ENCODE results near the gene OR10A5.
"Not testable (repeated sequence)": the region's sequence is repeated elsewhere in the genome, so short reads cannot be mapped to it uniquely, and the experiment has no call there.

The OR10A5 gene

GRCh38 chr11:6850526-6850925 lies 5.0 kb downstream of the OR10A5 start:
- Histone ChIP-seq H2AFZ (no peak overlapping the region), H3K4me1 (no peaks in the 10 kb centered on the region), H3K9ac (no peak overlapping the region), H3K9me3 (ENCODE audit: control insufficient read depth, low read length) (no peaks in the 10 kb centered on the region), H3K27ac (no peak overlapping the region), H3K36me3 (ENCODE audit: control insufficient read depth, insufficient read depth, low read length) (no peaks in the 10 kb centered on the region), H3K79me2 (no peaks in the 10 kb centered on the region), H3K4me3 (ENCODE audit: low read depth, low read length) (no peak overlapping the region), H3K4me2 (ENCODE audit: low read length) (no peak overlapping the region), H3K27me3 (ENCODE audit: control insufficient read depth, insufficient read depth, low read length) (no peaks in the 10 kb centered on the region)
- no peak for TF ChIP-seq CTCF (IDR thresholded peaks at IDR 0.05)

GRCh38 chr11:6854801-6855200 lies 9.3 kb downstream of the OR10A5 start:
- H3K36me3 ChIP-seq (ENCODE audit: control insufficient read depth, insufficient read depth, low read length); H3K9ac ChIP-seq; H3K79me2 ChIP-seq; H3K27me3 ChIP-seq (ENCODE audit: control insufficient read depth, insufficient read depth, low read length); H3K9me3 ChIP-seq (ENCODE audit: control insufficient read depth, low read length); H3K4me3 ChIP-seq (ENCODE audit: low read depth, low read length); H3K4me2 ChIP-seq (ENCODE audit: low read length); H2AFZ ChIP-seq; H3K27ac ChIP-seq; H3K4me1 ChIP-seq: not testable (repeated sequence)

GRCh38 chr11:6855971-6856541 lies 10.6 kb downstream of the OR10A5 start:
- TF ChIP-seq CTCF (IDR thresholded peaks at IDR 0.05) = no peak

GRCh38 chr11:6856871-6857270 lies 11.4 kb downstream of the OR10A5 start:
- H3K79me2 ChIP-seq = no peaks in the 10 kb centered on the region
- H3K9me3 ChIP-seq (ENCODE audit: control insufficient read depth, low read length) = no peaks in the 10 kb centered on the region
- no peaks in the 10 kb centered on the region for H3K27me3 ChIP-seq (ENCODE audit: control insufficient read depth, insufficient read depth, low read length)
- H3K4me2 ChIP-seq (ENCODE audit: low read length) = no peak overlapping the region
- H2AFZ ChIP-seq = no peak overlapping the region
- no peak overlapping the region for H3K27ac ChIP-seq
- H3K4me3 ChIP-seq (ENCODE audit: low read depth, low read length) = no peak overlapping the region
- TF ChIP-seq CTCF (IDR thresholded peaks at IDR 0.05) = no peak
- no peaks in the 10 kb centered on the region for H3K4me1 ChIP-seq
- H3K9ac ChIP-seq = no peak overlapping the region
- no peaks in the 10 kb centered on the region for H3K36me3 ChIP-seq (ENCODE audit: control insufficient read depth, insufficient read depth, low read length)

More at GRCh38 chr11:6855971-6856541, 10.6 kb downstream of the OR10A5 start:
- Histone ChIP-seq H3K4me2 (ENCODE audit: low read length) (no peak overlapping the region), H3K27me3 (ENCODE audit: control insufficient read depth, insufficient read depth, low read length) (no peaks in the 10 kb centered on the region), H3K27ac (no peak overlapping the region), H2AFZ (no peak overlapping the region), H3K79me2 (no peaks in the 10 kb centered on the region), H3K9ac (no peak overlapping the region), H3K36me3 (ENCODE audit: control insufficient read depth, insufficient read depth, low read length) (no peaks in the 10 kb centered on the region), H3K4me1 (no peaks in the 10 kb centered on the region), H3K9me3 (ENCODE audit: control insufficient read depth, low read length) (no peaks in the 10 kb centered on the region), H3K4me3 (ENCODE audit: low read depth, low read length) (no peak overlapping the region)

GRCh38 chr11:6862961-6863360 lies 17.5 kb downstream of the OR10A5 start, which contains the start of gene OR10A2:
OR10A2 (plus strand) TSS chr11:6863057; CDS start chr11:6869755, 6,698 bp downstream.
- Histone ChIP-seq H3K9ac (no peak within 1 kb of the TSS), H3K4me2 (ENCODE audit: low read length) (no peak within 1 kb of the TSS), H3K36me3 (ENCODE audit: control insufficient read depth, insufficient read depth, low read length) (no peaks in the 10 kb centered on the region), H3K27me3 (ENCODE audit: control insufficient read depth, insufficient read depth, low read length) (no peaks in the 10 kb centered on the region), H2AFZ (no peak within 1 kb of the TSS), H3K79me2 (no peaks in the 10 kb centered on the region), H3K4me3 (ENCODE audit: low read depth, low read length) (no peak within 1 kb of the TSS), H3K4me1 (no peaks in the 10 kb centered on the region), H3K27ac (no peak within 1 kb of the TSS), H3K9me3 (ENCODE audit: control insufficient read depth, low read length) (no peaks in the 10 kb centered on the region)
- no peak for TF ChIP-seq CTCF (IDR thresholded peaks at IDR 0.05)
